Ramos (cell line): ENCODE measurements around the gene RAD51B.

Experiments
- in situ Hi-C: fragments of 300-500 bp; cut with MboI; formaldehyde crosslinking; loops from one replicate; pipeline ENCODE4 v1.14.3; 2022; ENCODE audit warnings: low sequenced_read_pairs; ENCODE audit not compliant: unreplicated experiment

RAD51B gene

GRCh38 chr14:67831113-67831512, 11.5 kb downstream of the RAD51B start:
- in situ Hi-C loops: no loop called here

- in situ Hi-C loops: no loop called here
Measured at GRCh38 chr14:67833403-67833802, 13.8 kb downstream of the RAD51B start.

DNA sequence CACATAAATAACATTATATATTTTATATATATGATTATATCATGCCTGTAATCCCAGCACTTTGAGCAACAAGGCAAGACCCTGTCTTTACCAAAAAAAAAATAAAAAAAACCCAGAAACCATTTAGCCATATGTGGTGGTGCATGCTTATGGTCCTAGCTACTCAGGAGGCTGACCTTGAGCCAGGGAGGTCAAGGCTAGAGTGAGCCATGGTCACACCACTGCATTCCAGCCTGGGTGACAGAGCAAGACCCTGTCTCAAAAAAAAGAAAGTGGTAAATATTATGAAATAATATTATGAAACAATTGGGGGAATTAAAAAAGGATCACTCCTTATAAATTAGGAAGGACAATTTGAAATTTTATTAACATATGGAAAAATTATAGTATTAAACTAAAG, 16.0 kb downstream of the RAD51B start:
- in situ Hi-C loops: no loop called here

DNA sequence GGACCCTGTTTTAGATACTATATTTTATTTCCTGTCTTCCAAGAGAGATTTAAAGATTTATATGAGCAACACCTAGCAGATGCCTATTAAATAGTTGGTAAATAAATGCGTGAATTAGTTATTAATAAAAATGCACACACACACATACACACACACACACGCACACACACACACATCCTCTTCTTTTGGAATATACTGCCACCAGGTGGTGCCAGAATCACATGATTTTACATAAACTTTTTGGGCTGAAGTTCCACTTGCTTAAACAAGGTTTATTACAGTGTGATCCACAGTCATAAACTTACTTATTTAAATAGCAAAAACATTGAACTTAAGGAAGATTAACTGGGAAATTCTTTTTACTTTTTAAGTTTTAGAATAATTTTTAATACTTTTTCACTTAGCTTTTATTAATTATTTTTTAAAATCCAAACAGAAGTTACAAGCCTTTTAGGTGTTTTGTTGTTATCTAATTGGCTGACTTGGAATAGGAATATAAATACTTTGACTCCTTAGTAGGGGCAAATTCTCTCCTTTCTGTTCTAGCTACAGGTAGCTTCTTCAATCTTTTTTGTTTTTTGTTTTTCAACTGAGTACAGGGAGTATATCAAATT, 17.5 kb downstream of the RAD51B start:
- in situ Hi-C loops: no loop called here

- in situ Hi-C loops: no loop called here
Measured at GRCh38 chr14:67846029-67846610, 26.5 kb downstream of the RAD51B start.

- in situ Hi-C loops: no loop called here
Measured at GRCh38 chr14:67850066-67850830, 30.7 kb downstream of the RAD51B start.

DNA sequence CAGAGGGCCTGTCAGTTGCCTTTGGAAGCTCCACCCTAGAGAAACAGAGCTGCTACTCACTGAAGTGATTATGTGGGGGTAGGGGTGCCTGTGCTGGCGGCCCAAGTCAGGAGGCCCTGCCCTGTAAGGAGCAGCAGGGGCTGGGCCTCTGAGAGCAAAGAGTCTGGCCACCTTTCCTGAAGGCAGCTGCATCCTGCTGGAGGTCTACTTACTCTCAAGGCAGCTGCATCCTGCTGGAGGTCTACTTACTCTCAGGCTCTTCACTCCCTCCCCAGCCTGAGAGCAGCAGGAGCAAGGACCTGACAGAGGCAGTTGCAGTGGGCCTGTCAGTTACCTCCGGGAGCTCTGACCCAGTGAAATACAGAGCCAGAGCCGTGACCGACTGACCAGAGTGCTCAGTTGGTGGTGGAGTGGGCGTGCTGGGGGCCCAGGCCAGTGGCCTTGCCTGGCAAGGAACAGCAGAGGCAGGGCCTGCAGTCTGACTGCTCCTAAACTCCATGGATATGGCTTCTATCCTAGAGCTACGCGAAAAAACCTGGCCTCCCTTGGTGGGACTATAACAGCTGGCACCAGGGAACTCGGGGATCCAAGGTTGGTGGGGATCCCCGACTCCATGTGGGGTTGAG, 32.3 kb downstream of the RAD51B start:
- in situ Hi-C loops: no loop called here

- in situ Hi-C loops: no loop called here
Measured at GRCh38 chr14:67852926-67853604, 33.5 kb downstream of the RAD51B start.

GRCh38 chr14:67853715-67854114, 34.1 kb downstream of the RAD51B start:
- in situ Hi-C loops: no loop called here

GRCh38 chr14:67856827-67857226, 37.2 kb downstream of the RAD51B start:
- in situ Hi-C loops: no loop called here

GRCh38 chr14:67857778-67858350, 38.3 kb downstream of the RAD51B start:
- in situ Hi-C loops: no loop called here

DNA sequence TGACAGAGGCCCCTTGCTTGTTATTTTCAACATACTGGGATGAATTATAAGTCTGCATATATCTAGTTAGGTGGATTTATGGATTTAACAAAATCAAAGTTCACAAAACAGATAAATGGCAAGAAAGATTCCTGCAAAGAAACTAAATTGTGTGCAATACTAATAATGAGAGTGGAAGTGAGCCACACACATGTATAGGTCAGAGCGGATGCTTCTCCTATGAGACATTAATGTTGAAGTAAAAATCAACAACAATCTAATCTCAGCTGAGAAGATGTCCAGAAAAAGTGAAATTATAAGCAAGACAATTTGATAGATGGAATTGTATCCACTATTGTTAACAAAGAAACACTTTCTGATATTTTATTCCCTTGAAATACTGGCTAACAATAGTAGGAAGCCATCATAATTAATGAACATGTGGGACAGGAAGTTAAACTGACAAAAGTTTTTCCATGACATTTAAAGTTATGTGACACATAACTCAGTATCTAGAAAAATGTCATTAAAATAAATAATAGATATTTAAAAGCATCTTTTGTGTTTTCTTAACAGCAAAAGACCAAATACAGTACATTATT, 39.7 kb downstream of the RAD51B start:
- in situ Hi-C loops: no loop called here

DNA sequence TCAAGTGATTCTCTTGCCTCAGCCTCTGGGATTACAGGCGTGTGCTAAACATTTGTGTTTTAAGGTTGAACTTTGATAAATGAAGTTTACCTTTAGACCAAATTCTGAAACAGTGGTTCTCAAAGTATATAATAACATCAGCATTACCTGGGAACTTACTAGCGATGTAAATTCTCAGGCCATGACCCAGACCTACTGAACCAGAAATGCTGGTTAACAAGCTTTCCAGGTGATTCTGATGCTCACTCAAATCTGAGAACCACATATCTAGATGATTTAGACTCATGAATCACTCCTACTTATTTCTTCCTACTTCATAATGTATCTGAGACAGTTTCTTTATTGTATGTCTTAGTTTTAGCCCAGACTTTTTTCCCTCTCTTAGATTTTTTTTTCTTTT, 43.6 kb downstream of the RAD51B start:
- in situ Hi-C loops: no loop called here

GRCh38 chr14:67875175-67876006, 55.8 kb downstream of the RAD51B start:
- in situ Hi-C loops: no loop called here

DNA sequence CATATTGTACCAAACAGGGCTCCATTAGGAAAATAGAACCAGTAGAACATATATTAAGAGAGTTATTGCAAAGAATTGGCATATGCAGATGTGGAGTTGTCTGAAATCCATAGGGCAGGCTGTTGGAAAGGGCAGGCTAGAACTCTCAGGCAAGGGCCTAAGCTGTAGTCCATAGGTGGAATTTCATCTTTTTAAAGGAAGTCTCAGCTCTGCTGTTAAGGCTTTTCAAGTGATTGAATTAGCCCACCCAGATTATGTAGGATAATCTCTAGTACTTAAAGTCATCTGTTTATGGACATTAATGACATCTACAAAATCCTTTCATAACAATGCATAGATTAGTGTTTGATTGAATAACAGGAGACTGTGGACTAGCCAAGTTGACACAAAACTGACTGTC, 59.4 kb downstream of the RAD51B start:
- in situ Hi-C loops: no loop called here

DNA sequence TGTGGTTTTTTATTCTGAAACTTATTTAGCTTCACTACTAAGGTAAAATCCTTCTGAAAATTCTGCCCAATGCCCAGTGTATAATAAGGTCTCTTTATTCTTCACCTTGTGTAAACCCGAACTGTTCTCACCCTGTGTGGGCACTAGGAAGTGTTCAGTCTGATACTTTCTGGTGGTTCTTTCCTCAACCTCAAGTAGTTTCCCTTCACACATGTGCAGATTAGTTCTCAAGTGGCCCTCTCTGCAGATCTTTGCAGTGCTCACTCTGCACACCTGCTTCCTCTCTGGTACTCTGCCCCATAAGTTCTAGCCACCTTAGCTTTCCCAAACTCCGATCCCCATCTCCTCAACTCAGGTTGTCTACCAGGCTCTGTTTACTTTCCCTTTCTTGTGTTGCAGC, 61.6 kb downstream of the RAD51B start:
- in situ Hi-C loops: no loop called here

- in situ Hi-C loops: no loop called here
Measured at GRCh38 chr14:67882986-67883555, 63.5 kb downstream of the RAD51B start.

DNA sequence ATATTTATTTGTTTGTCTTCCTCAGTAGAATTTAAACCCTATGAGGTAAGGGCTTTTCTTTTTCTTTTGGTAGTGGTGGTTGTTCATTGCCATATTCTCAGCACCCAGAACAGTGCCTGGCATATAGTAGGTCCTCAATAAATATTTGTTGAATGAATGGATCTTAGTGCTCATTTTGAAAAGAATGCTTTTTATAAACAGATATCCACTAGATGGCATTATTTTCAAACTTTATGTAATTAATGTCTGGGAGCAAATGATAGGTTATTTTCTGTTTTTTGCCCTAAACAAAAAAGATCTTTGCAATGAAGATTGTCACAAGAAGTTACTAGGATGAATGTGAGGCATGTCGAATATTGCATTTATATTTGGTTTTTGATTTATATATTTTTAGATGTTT, 64.1 kb downstream of the RAD51B start:
- in situ Hi-C loops: no loop called here

GRCh38 chr14:67886191-67886590, 66.6 kb downstream of the RAD51B start:
- in situ Hi-C loops: no loop called here
